ENCODE measurements around the gene FRY. TPM values are rescaled to one million over a fixed set of nuclear protein-coding genes. Genes with fewer than 3 reads are reported as not detected.

The FRY gene
- total and polyA plus RNA-seq, 2 donors: 45.9 to 61.4 TPM

DNA sequence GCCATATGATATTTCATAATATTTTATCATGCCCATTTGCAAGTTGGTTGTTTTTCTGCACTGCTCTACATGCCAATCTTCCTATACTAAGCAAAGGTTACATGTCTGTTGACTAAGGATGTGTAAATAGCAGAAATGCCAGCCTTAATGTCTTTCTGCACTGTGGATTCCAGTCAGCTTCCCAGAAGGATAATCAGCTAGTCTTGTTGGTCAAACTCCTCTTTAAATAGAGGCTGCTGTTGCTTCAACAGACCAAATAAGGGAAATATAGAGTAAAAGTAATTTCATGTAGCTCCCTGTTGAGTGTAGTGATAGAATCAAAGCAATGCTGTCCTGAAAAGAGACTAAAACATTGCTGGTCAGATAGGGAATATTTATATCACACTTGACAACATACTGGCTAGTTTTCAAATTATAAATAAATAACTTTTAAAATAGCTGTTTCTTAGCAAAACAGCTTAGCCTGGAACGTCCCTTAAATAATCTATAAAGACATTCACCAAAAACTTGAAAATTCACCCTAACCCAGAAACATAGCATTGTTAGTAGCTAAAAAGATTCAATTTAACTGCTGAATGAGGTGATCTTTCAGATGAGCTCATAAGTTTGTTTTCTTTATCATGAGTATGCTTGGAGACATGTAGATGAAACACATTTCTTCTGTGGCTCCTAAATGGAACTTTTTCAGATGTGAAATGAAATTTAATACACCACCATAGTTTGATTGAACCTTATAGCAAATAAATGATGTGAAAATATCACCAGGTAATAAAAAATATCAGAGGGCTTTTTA, 56.6 kb downstream of the FRY start:
- no peak for DNase-seq (ENCODE audit: extremely low spot score)
- Histone ChIP-seq H3K4me1 (ENCODE audit: insufficient read depth) (no peaks in the 10 kb centered on the region), H3K36me3 (ENCODE audit: insufficient read depth) (no peaks in the 10 kb centered on the region), H3K27ac (ENCODE audit: low read depth) (no peak overlapping the region), H3K4me3 (ENCODE audit: low read depth, low read length) (no peak overlapping the region)
- 24% methylated on average over 1 of the region's 1 CpG for WGBS

- Histone ChIP-seq H3K4me3 (ENCODE audit: low read depth, low read length) (no peak overlapping the region), H3K4me1 (ENCODE audit: insufficient read depth) (no peaks in the 10 kb centered on the region), H3K36me3 (ENCODE audit: insufficient read depth) (no peaks in the 10 kb centered on the region), H3K27ac (ENCODE audit: low read depth) (no peak overlapping the region)
- no peak for DNase-seq (ENCODE audit: extremely low spot score)
- 89% methylated on average over 5 of the region's 5 CpGs for WGBS
Measured at GRCh38 chr13:32092496-32092895, 60.9 kb downstream of the FRY start.

- H3K4me1 ChIP-seq (ENCODE audit: insufficient read depth): no peaks in the 10 kb centered on the region
- H3K36me3 ChIP-seq (ENCODE audit: insufficient read depth): no peaks in the 10 kb centered on the region
- 79% methylated on average over 2 of the region's 2 CpGs for WGBS
- no peak overlapping the region for H3K4me3 ChIP-seq (ENCODE audit: low read depth, low read length)
- no peak for DNase-seq (ENCODE audit: extremely low spot score)
- no peak overlapping the region for H3K27ac ChIP-seq (ENCODE audit: low read depth)
Measured at GRCh38 chr13:32093006-32093405, 61.4 kb downstream of the FRY start.

DNA sequence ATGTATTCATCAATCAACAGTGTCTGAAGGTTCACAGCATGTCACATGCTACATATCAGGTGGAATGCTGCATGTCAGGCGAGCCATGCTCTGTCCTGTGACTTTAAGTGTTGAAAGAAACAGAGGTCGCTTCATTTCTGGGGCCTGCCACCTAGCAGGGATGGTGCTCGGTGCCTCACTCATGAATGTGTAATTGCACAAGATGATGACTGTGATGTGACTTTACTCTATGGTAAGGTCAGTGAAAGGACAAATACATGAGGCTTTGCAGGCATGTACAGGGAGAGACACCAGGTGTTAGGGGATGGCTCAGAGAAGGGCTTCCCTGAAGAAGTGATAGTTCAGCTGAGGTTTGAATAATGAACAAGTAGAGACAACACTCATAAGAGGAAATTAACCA, 66.7 kb downstream of the FRY start:
- no peaks in the 10 kb centered on the region for H3K4me1 ChIP-seq (ENCODE audit: insufficient read depth)
- no peak for DNase-seq (ENCODE audit: extremely low spot score)
- 90% methylated on average over 3 of the region's 3 CpGs for WGBS
- no peak overlapping the region for H3K27ac ChIP-seq (ENCODE audit: low read depth)
- no peaks in the 10 kb centered on the region for H3K36me3 ChIP-seq (ENCODE audit: insufficient read depth)
- no peak overlapping the region for H3K4me3 ChIP-seq (ENCODE audit: low read depth, low read length)

GRCh38 chr13:32105653-32106313, 74.2 kb downstream of the FRY start:
- no peaks in the 10 kb centered on the region for H3K36me3 ChIP-seq (ENCODE audit: insufficient read depth)
- no peak overlapping the region for H3K4me3 ChIP-seq (ENCODE audit: low read depth, low read length)
- H3K27ac ChIP-seq (ENCODE audit: low read depth): no peak overlapping the region
- no peaks in the 10 kb centered on the region for H3K4me1 ChIP-seq (ENCODE audit: insufficient read depth)
- no peak for DNase-seq (ENCODE audit: extremely low spot score)

GRCh38 chr13:32107474-32107873, 75.9 kb downstream of the FRY start:
- 67% methylated on average over 4 of the region's 4 CpGs for WGBS
- no peak overlapping the region for H3K27ac ChIP-seq (ENCODE audit: low read depth)
- no peak overlapping the region for H3K4me3 ChIP-seq (ENCODE audit: low read depth, low read length)
- no peaks in the 10 kb centered on the region for H3K4me1 ChIP-seq (ENCODE audit: insufficient read depth)
- H3K36me3 ChIP-seq (ENCODE audit: insufficient read depth): no peaks in the 10 kb centered on the region
- no peak for DNase-seq (ENCODE audit: extremely low spot score)

- 67% methylated on average over 2 of the region's 2 CpGs for WGBS
- Histone ChIP-seq H3K4me1 (ENCODE audit: insufficient read depth) (no peaks in the 10 kb centered on the region), H3K27ac (ENCODE audit: low read depth) (no peak overlapping the region), H3K36me3 (ENCODE audit: insufficient read depth) (no peaks in the 10 kb centered on the region), H3K4me3 (ENCODE audit: low read depth, low read length) (no peak overlapping the region)
- DNase-seq (ENCODE audit: extremely low spot score): no peak
Measured at GRCh38 chr13:32107973-32108372, 76.4 kb downstream of the FRY start.

DNA sequence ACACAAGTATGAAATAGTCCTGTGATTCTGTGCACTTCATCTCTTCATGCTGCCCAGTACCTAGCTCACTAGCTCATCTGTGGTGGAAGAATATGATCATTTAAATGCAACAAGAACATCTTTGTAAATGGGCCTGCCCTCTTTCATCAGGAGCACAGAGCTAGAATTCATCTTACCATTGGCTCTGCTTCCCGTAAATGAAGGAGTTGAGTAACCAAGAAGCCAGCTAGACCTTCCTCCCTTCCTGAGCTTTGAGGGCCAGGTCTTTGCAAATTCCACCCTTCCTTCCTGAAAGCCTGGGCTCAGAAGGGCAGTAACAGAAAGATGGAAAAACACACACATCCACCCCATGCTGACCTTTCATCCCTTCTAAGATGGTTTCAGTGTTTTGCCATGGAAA, 82.0 kb downstream of the FRY start:
- 76% methylated on average over 1 of the region's 1 CpG for WGBS

DNA sequence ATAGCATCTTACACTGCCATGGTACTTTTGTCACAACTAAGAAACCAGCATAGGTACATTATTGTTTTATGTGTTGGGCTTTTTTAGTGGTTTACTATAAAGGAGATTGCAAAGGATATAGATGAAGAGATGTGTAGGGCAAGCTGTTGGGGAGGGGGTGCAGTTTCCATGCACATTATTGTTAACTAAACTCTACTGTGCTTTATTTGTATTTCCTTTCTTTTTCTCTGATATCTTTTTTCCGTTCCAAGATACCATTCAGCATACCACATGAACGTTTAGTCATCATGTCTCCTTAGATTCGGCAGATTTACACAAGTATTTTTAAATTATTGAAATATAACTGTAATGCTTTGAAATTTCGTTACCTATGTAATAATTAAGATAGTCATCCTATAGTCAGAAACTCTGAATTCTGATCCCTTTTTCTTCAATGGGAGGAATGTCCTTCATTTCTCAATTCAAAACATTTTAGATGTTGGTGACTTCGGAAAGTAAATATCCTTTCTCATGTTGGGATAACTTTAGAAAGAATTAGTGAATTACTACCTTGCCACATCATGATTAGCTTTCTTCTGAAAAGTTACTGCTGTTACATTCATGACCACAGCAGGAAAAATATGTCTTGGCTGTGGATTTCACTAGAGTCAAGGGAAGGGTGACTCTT, 82.8 kb downstream of the FRY start:
- WGBS: 64% methylated on average over 5 of the region's 5 CpGs
- Histone ChIP-seq H3K27ac (ENCODE audit: low read depth) (no peak overlapping the region), H3K4me1 (ENCODE audit: insufficient read depth) (no peaks in the 10 kb centered on the region)

More for the DNA sequence above, 82.0 kb downstream of the FRY start:
- DNase-seq (ENCODE audit: extremely low spot score): no peak
- no peak overlapping the region for H3K27ac ChIP-seq (ENCODE audit: low read depth)
- no peaks in the 10 kb centered on the region for H3K4me1 ChIP-seq (ENCODE audit: insufficient read depth)
- H3K4me3 ChIP-seq (ENCODE audit: low read depth, low read length): no peak overlapping the region
- no peaks in the 10 kb centered on the region for H3K36me3 ChIP-seq (ENCODE audit: insufficient read depth)

DNA sequence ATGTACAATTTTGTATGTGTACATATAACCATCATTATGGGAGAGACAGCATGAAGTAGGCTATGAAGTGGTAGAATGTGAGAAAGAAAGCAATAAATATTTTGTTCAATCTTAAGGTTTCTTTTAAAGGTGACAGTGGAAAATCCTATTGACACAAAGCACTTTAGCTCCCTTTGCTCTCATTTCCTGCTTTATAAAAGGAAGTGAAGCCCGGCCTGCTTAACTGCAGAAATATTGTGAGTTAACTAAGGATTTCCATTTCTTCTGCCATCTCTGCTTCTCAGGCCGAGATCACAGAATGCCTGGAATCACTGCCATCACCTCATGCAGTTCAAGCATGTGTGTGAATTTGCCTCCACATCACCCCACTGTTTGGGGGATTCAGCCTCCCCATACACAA, 83.5 kb downstream of the FRY start:
- DNase-seq (ENCODE audit: extremely low spot score): no peak
- Histone ChIP-seq H3K4me3 (ENCODE audit: low read depth, low read length) (no peak overlapping the region), H3K27ac (ENCODE audit: low read depth) (no peak overlapping the region), H3K4me1 (ENCODE audit: insufficient read depth) (no peaks in the 10 kb centered on the region), H3K36me3 (ENCODE audit: insufficient read depth) (no peaks in the 10 kb centered on the region)
- 45% methylated on average over 2 of the region's 2 CpGs for WGBS

More for the DNA sequence above, 82.8 kb downstream of the FRY start:
- Histone ChIP-seq H3K36me3 (ENCODE audit: insufficient read depth) (no peaks in the 10 kb centered on the region), H3K4me3 (ENCODE audit: low read depth, low read length) (no peak overlapping the region)
- no peak for DNase-seq (ENCODE audit: extremely low spot score)

GRCh38 chr13:32116210-32116609, 84.6 kb downstream of the FRY start:
- peaks cover 2% of the 10 kb centered on the region for H3K36me3 ChIP-seq (ENCODE audit: insufficient read depth)
- DNase-seq (ENCODE audit: extremely low spot score): no peak
- no peaks in the 10 kb centered on the region for H3K4me1 ChIP-seq (ENCODE audit: insufficient read depth)
- H3K4me3 ChIP-seq (ENCODE audit: low read depth, low read length): no peak overlapping the region
- H3K27ac ChIP-seq (ENCODE audit: low read depth): no peak overlapping the region
- WGBS: 77% methylated on average over 5 of the region's 5 CpGs

DNA sequence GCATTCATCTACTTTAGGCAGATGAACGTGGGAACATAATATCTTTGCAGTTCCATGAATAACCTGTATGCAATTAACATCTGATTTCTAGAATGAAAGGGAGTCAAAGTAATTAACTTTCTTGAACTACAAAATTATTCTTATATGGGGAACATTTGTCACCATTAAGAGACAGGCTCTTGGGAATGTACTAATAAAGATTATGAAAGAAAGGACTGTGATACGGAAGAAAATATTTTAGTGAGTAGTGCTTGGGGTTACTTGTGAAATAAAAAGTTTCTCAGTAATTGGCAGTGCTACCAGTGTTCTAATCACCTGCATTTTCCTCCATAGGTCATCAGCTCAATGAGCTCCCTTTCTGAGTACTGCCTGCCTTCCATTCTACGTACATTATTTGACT, 85.4 kb downstream of the FRY start:
- H3K36me3 ChIP-seq (ENCODE audit: insufficient read depth): peaks cover 2% of the 10 kb centered on the region
- H3K27ac ChIP-seq (ENCODE audit: low read depth): no peak overlapping the region
- no peak overlapping the region for H3K4me3 ChIP-seq (ENCODE audit: low read depth, low read length)
- no peaks in the 10 kb centered on the region for H3K4me1 ChIP-seq (ENCODE audit: insufficient read depth)
- 91% methylated on average over 3 of the region's 3 CpGs for WGBS
- no peak for DNase-seq (ENCODE audit: extremely low spot score)

- Histone ChIP-seq H3K4me1 (ENCODE audit: insufficient read depth) (no peaks in the 10 kb centered on the region), H3K27ac (ENCODE audit: low read depth) (no peak overlapping the region), H3K36me3 (ENCODE audit: insufficient read depth) (peaks cover 2% of the 10 kb centered on the region), H3K4me3 (ENCODE audit: low read depth, low read length) (no peak overlapping the region)
- WGBS: 77% methylated on average over 6 of the region's 6 CpGs
- no peak for DNase-seq (ENCODE audit: extremely low spot score)
Measured at GRCh38 chr13:32117701-32118100, 86.1 kb downstream of the FRY start.

- H3K4me3 ChIP-seq (ENCODE audit: low read depth, low read length): no peak overlapping the region
- DNase-seq (ENCODE audit: extremely low spot score): no peak
- 89% methylated on average over 3 of the region's 3 CpGs for WGBS
- H3K4me1 ChIP-seq (ENCODE audit: insufficient read depth): no peaks in the 10 kb centered on the region
- H3K36me3 ChIP-seq (ENCODE audit: insufficient read depth): peaks cover 7% of the 10 kb centered on the region
- no peak overlapping the region for H3K27ac ChIP-seq (ENCODE audit: low read depth)
Measured at GRCh38 chr13:32121316-32121715, 89.7 kb downstream of the FRY start.
